ENCODE results near the gene TOR1A.
"Not testable (repeated sequence)": the region's sequence is repeated elsewhere in the genome, so short reads cannot be mapped to it uniquely, and the experiment has no call there.

Gene TOR1A

GRCh38 chr9:129779560-129780190, 44.3 kb downstream of the TOR1A start:
- no peak for DNase-seq

DNA sequence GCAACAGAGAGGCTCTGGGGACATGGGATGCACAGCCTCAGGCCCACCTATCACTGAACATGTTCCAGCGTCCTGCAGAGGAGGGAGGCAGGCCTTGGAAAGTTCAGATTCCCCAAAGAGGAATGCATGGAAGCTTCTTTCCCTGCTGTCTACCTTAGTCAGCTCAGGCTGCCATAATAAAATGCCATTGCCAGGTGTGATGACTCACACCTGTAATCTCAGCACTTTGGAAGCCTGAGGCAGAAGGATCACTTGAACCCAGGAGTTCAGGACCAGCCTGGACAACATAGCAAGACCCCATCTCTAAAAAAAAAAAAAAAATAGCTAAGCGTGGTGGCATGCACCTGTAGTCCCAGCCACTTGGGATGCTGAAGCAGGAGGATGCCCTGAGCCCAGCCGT, 45.5 kb downstream of the TOR1A start:
- DNase-seq, result no peak

DNA sequence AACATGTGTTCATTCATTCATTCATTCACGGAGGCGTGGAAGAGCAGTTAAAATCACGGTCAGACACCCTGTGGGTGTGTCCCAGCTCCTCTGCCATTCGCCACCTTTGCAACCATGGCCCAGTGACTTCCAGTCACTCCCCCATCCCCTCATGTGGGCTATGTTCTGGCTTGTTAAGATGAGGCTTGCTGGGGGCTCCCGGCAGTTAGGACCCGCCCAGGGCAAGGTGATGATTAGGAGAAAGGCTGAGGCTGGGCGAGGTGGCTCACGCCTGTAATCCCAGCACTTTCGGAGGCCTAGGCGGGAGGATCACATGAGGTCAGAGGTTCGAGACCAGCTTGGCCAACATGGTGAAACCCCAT, 46.2 kb downstream of the TOR1A start:
- DNase-seq, result no peak

DNA sequence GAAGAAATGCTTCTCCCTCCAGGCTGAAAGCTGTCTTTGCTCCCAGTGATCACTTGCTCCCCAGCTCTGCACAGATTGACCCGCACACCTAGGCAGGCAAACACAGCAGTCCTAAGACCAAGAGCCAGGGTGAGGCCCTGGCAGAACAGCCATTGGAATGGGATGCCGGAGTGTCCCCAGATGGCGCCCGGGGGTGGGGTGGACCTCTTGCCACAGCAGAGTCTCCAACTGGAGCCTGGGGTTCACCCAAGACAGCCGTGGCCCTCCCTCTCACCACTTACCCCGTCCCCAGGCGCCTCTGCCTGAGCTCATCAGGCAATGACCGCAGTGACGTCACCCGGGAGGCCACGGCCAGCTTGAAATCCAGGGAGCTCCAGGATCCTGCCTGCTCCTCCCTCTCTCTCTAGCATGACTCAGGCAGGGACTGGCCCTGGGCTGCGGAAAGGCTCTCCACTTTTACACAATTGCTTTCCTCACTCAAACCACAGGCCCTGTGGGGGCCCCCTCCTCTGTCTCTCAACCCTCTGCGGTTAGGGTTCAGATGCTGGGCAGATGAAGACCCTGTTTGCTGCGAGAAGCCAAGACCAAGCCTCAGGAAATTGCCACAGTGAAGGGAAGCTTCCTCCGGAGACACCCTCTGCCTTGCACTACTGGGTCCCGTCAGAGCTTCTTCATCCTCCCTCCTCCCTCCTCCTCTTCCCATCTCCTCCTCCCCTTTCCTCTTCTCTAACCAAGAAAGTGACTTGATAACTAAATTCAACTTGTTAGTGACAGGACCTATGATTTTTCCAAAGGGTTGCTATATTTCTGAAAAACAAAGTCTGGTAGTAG, 46.8 kb downstream of the TOR1A start:
- DNase-seq, result peak; percentile 9

DNA sequence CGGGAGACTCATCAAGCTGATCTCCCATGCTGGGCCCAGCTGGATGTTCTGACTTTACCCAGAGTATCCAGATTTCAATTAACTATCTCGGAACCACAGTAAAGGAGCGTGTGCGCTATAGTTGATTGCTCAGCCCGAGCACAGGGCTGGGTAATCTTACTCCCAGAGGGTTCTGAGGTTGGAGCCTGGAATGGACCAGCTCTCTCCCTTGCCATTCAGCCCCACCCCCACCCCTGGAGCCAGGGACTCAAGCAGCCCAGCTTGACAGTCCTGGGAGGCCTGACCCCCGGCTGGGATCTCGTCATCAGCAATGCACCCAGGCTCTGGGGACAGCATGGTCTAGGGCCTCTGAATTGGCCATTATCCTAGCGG, 47.4 kb downstream of the TOR1A start:
- DNase-seq, result no peak

GRCh38 chr9:129776096-129776495, 47.8 kb downstream of the TOR1A start:
- DNase-seq, result not testable (repeated sequence)

DNA sequence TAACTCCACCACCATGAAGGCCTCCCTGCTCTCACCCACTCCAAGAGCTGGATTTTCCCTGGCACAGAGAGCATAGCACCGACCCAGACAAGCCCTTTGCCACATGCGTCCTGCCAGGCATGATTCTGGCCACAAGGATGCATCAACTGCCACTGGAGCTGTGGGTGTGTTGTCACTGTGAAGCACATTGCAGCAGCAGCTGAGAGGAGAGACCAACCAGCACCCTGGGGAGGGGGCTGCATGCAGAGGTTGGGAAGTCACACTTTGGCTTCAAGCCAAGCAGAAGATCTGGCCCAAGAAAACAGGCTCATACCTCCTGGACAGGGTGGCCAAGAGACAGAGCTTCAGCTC, 48.5 kb downstream of the TOR1A start:
- DNase-seq, result no peak

DNA sequence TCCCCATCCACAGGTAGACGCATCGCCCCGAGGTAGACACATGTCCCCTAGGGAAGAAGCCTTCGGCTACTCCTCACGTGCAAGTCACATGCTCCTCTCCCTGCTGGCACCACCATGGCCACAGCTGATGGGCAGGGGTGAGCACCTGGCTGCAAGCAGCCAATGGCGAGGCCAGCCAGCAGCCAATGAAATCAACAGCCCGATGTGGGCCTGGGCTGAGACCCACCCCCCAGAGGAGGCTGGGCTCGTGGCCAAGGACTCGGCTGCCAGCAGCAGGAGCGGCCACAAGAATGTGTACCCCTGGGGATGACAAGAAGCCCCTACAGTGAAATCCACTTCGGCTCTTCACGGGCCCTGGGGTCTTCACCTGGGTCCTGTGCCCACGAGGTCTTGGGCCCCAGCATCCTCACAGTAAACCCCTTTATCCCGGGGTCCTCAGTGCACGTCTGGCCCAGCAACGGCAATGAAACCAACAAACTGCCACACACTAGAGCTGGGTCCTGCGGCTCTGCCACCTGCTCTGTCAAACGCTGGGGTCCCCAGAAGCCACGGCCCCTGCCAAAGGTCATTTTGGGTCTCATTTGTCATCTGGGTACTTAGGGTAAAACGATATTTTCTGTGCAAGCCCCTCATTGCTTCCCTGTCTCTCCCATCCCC, 49.0 kb downstream of the TOR1A start:
- DNase-seq, result no peak

DNA sequence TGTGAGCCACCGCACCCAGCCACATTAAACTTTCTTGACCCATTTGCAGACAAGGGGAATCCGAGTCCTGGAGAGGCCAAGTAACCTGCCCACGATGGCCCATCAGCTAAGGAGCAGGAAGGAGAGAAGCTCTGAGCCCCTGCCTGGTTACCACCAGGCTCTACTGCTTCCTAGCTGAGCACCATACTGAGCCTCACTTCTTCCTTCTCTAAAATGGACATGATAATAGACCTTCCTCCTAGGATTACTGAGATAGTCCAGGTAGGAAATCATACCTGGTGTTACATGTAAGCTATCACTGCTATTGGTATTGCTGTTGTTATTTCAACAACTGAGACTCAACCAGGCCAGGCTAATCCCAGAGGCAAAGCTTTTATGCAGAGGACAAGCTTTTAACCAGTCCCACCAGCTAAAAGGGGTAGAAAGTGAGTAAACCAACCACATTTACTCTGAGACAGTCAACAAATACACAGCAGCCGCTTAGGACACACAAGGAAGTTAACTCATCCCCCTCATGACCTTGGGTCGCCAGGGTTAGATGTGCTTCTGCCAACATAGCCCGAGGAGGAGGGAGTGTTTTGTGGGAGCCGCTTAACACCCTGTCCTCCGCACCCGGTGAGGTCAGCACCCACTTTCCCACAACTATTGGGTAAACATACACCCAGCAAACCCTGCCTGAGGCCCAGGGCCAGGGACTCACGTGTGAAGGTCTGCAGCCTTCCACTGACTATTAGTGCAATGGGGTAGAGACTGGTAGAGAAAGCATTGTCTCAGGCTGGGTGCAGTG, 50.5 kb downstream of the TOR1A start:
- DNase-seq, result no peak

- DNase-seq, result no peak
Observed at GRCh38 chr9:129770741-129771140, 53.2 kb downstream of the TOR1A start.

GRCh38 chr9:129769669-129770068, 54.3 kb downstream of the TOR1A start:
- DNase-seq, result no peak

DNA sequence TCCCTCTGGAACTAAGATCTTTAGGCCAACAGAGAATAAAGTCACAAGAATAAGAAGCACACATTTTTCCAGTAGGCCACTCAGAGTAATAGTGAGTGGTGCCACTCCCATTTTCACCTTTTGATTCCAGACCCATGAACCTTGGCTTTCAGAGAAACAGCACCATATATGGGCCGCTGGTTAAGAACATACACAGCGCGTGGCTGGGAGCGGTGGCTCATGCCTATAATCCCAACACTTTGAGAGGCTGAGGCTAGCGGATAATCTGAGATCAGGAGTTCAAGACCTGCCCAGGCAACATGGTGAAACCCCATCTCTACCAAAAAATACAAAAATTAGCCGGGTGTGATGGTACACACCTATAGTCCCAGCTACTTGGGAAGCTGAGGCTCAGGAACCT, 55.5 kb downstream of the TOR1A start:
- DNase-seq, result no peak

GRCh38 chr9:129765764-129766317, 58.1 kb downstream of the TOR1A start:
- no peak for DNase-seq

- DNase-seq, result no peak
Observed at GRCh38 chr9:129762985-129763926, 60.7 kb downstream of the TOR1A start.

All from central memory CD4-positive, alpha-beta T cell (primary cell).